ENCODE results near the gene MYBPH.

Gene MYBPH

GRCh38 chr1:203148579-203148978 lies 27.0 kb downstream of the MYBPH start:
- DNase-seq (ENCODE audit: low read depth) = no peak

DNA sequence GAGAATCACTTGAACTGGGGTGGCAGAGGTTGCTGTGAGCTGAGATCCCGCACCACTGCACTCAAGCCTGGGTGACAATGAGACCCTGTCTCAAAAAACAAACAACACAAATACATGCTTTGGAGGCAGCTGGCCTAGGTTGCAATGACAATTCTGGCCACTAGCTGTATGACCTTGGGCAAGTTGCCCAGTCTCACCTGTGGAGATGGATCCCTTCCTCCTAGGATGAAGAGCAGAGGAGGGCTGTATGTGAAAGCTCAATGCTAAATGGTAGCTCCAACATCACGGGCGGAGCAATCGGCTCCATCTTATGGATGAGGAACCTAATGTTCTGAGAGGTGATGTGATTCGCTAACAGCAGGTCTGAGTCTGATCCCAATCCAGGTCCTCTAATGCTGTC lies 27.5 kb downstream of the MYBPH start:
- DNase-seq (ENCODE audit: low read depth) = peak; percentile 29

DNA sequence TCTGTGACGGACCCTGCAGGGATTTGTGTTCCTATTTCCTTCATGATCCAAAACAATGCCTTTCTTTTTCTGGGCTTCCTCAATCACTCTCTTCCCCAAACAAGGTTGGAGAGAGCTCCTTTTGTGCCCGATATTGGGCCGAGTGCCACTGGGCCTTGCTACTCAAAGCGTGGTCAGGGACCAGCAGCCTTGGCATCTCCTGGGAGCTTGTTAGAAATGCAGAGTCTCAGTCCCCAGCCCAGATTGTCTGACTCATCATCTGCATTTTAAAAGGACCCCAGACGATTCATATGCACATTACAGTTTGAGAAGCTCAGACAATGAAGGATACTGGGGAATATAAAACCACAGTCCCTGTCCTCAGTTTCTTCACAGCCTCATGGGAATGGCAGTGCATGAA lies 28.2 kb downstream of the MYBPH start:
- DNase-seq (ENCODE audit: low read depth) = no peak

DNA sequence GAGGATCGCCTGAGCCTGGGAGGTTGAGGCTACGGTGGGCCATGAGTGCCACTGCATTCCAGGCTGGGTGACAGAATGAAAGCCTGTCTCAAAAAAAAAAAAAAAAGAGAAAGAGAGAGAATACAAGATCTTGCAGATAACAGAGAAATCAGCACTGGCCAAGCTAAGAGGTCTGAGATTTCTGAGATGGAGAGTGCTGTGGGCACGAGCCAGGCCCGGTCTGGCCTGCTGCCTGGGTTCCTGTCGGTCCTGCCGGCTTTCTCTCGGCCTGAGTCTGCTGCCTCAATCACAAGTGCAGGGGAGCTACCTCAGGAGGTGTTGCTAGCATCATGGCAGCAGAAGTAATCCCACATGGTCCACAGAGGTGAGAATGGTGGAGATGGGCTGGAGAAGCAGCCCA lies 29.1 kb downstream of the MYBPH start:
- no peak for DNase-seq (ENCODE audit: low read depth)

- no peak for DNase-seq (ENCODE audit: low read depth)
Observed at GRCh38 chr1:203146042-203146369, 29.6 kb downstream of the MYBPH start.

DNA sequence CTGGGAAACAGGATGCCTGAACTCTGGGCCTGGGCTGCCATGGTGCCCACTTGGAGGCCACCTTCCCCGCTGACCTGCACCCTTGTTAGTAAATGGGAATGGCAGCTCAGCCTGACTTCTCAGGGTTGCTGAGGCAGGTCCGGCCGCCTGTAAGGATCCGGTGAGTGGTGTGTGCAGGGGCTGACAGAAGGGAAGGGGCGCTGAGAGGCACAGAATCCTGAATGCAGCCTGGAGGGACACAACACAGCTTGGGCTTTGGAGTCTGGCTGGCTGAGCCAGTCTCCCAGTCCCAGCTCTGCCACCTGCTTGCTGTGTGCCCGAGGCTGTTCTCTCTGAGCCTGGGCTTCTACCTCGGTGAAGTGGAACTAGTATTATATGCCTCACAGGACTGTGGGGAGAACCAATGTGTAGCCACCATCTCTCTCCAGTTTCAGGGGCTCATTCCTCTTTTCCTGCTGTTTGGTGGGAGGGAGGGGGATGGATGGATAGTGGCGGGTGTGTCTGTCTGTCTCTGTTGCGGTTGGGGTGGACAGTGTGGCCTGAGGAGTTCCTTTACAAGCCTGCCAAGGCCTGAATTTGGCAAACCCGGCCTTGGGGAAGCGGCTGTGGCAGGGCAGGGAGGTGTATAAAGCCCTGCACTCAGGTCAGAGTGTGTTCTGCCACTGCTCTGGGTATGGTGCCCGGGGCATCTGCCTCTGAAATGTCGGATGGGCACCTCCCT lies 30.1 kb downstream of the MYBPH start:
- DNase-seq (ENCODE audit: low read depth) = no peak

DNA sequence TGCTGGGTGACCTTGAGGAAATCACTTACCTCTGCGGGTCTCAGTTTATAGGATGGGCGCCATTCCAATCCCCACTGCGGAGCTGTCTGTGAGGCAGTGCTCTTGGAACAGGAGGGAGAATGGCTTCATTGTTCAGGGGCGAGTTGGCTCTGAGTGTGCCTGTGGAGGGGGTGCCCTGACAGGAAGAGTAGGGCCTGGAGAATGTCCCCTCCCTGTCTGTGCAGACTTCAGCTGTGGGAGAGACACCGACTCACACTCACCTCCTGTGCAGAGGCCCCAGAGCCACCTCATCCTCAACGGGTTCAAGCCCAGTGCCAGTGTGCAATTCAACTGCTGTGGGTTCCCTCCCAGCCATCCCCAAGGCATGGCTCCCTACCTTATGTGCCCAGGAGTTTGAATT lies 31.0 kb downstream of the MYBPH start:
- peak; percentile 24 for DNase-seq (ENCODE audit: low read depth)

- no peak for DNase-seq (ENCODE audit: low read depth)
Observed at GRCh38 chr1:203143641-203144040, 32.0 kb downstream of the MYBPH start.

GRCh38 chr1:203142684-203143408 lies 32.8 kb downstream of the MYBPH start:
- no peak for DNase-seq (ENCODE audit: low read depth)

GRCh38 chr1:203142124-203142523 lies 33.5 kb downstream of the MYBPH start:
- no peak for DNase-seq (ENCODE audit: low read depth)

GRCh38 chr1:203140743-203141520 lies 34.7 kb downstream of the MYBPH start:
- DNase-seq (ENCODE audit: low read depth) = no peak

GRCh38 chr1:203139976-203140475 lies 35.6 kb downstream of the MYBPH start:
- no peak for DNase-seq (ENCODE audit: low read depth)

- DNase-seq (ENCODE audit: low read depth) = no peak
Observed at GRCh38 chr1:203138066-203138465, 37.6 kb downstream of the MYBPH start.

DNA sequence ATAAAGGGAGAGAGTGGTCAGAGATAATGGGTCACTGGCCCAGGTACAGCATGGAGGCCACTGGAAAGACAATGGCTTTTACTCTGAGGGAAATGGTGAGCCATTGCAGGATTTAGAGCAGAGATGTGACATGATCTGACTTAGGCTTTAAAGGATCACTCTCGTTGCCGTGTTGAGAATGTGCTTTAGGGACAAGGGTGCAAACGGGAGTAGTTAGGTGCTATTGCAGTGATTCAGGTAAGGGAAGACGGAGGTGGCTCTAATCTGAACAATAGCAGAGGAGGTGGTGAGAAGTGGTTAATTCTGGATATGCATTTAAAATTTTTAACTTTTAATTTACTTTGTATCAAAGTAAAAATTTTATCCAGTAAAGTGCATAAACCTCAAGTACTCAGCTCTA lies 38.3 kb downstream of the MYBPH start:
- no peak for DNase-seq (ENCODE audit: low read depth)

- no peak for DNase-seq (ENCODE audit: low read depth)
Observed at GRCh38 chr1:203136409-203137042, 39.1 kb downstream of the MYBPH start.

GRCh38 chr1:203135636-203136305 lies 39.9 kb downstream of the MYBPH start:
- peak; percentile 42 for DNase-seq (ENCODE audit: low read depth)

DNA sequence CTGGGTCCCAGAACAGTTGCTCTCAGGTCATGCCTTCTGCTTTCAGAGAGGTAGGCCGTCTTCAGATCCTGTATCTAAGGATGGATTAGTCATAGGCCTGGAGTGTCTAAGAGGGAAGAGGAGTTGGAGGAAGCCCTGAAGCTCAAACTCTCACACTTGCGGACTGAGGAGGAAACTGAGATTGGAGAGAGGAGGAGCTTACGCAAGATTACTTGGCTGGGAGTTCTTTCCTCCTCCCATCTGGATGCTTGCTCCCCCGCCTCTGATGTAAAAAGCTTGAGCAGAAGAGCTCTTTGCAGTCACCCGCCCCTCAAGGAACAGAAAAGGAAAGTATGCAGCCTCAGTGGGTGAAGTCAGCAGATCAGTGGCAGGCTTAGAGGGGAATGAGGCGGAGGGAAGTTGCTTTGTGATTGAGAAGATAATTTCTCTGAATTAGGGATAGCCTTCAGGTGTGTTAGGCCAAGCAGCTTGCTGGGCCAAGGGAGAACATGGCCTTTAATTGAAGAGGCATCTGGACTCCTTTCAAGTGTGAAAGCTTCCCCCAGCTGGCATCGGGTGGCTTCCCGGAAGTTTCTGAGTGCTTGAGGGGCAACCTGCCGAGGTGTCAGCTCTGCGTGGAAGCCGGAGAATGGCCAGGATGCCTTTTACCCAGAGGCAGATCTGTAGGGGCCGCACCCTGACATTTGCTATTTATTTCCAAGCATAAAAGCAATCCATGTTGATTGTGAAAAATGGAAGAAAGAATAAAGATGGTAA lies 41.5 kb downstream of the MYBPH start:
- no peak for DNase-seq (ENCODE audit: low read depth)

- DNase-seq (ENCODE audit: low read depth) = no peak
Observed at GRCh38 chr1:203131548-203132200, 44.0 kb downstream of the MYBPH start.

DNA sequence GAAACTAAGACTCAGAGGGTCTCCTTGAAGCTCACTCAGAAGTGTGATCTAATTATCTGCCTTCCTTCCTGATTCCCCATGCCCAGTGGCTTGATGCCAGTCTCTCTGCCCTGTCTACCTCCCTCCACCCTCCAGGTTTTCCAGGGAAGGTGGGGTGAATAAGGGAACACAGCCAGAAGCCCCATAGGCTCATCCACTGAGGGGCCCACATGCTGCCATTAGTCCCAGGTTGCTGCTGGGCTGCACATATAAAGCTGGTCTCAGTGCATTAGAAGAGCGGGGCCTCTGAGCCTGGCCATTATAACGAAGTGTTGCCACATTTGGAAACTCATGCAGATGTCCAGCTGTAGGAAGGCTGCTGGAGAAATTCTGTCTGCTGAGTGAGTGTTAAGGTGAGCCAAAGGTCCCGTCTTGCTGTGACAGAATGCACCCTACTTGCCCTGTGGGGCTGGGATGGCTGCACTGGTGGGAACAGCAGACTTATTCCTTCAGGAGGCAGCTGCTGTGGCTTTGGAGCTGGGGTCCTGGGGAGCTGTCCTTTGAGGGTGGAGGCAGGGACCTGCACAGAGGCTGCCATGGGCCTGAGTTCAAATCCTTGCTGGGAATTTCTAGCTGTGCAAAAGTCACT lies 45.2 kb downstream of the MYBPH start:
- DNase-seq (ENCODE audit: low read depth) = no peak
